Liver (tissue), 9 donors: ENCODE results near the gene TFF1. TPM values are rescaled to one million over a fixed set of nuclear protein-coding genes. Genes with fewer than 3 reads are reported as not detected.

Experiments used
- DNase-seq: peaks from one replicate; pipeline ENCODE4 v3.0.0-alpha.2; 2017; ENCODE audit warnings: low spot score
- H3K27ac ChIP-seq, 2 donors: one replicate each; pipeline ENCODE4 v1.7.0; 2013; ENCODE audit warnings: inconsistent platforms in 2 of 2, low read length in 2 of 2, control low read depth in 1 of 2, low read depth in 1 of 2, mild to moderate bottlenecking in 1 of 2
- H3K27me3 ChIP-seq, 4 donors: one replicate each; pipeline versions ENCODE4 v1.6.1 to v1.7.0; 2013; ENCODE audit warnings: low read length in 3 of 4, inconsistent platforms in 1 of 4, mild to moderate bottlenecking in 1 of 4, moderate library complexity in 1 of 4; ENCODE audit not compliant: control insufficient read depth in 4 of 4, insufficient read depth in 4 of 4
- H3K36me3 ChIP-seq, 4 donors: one replicate each; pipeline versions ENCODE4 v1.6.1 to v1.7.0; 2013; ENCODE audit warnings: low read length in 3 of 4, mild to moderate bottlenecking in 3 of 4, low read depth in 1 of 4, moderate library complexity in 1 of 4; ENCODE audit not compliant: control insufficient read depth in 4 of 4, insufficient read depth in 3 of 4
- H3K4me1 ChIP-seq, 4 donors: one replicate each; pipeline versions ENCODE4 v1.6.1 to v1.7.0; 2013; ENCODE audit warnings: low read length in 3 of 4, mild to moderate bottlenecking in 3 of 4, moderate library complexity in 1 of 4; ENCODE audit not compliant: control insufficient read depth in 4 of 4, insufficient read depth in 4 of 4
- H3K4me3 ChIP-seq, 3 donors: one replicate each; pipeline versions ENCODE4 v1.6.1 to v1.7.0; 2013; ENCODE audit warnings: low read length in 3 of 3, control low read depth in 1 of 3, low read depth in 1 of 3, mild to moderate bottlenecking in 1 of 3
- H3K9ac ChIP-seq, 2 donors: one replicate each; pipeline ENCODE4 v1.7.0; 2013; ENCODE audit warnings: low read length in 2 of 2, mild to moderate bottlenecking in 2 of 2, moderate library complexity in 2 of 2, control low read depth in 1 of 2, low read depth in 1 of 2
- H3K9me3 ChIP-seq, 4 donors: one replicate each; pipeline versions ENCODE4 v1.6.1 to v1.7.0; 2013; ENCODE audit warnings: low read length in 3 of 4; ENCODE audit not compliant: control insufficient read depth in 4 of 4
- ATF3 ChIP-seq: IDR thresholded peaks from 2 replicates; pipeline ENCODE4 v1.6.1; 2016; ENCODE audit warnings: antibody characterized with exemption
- CTCF ChIP-seq: fragments of 150-350 bp; IDR thresholded peaks from 2 replicates; pipeline ENCODE4 v1.5.1; 2017; ENCODE audit warnings: improper control_type of control experiment, low read depth, low read length; ENCODE audit not compliant: missing input control
- EGR1 ChIP-seq, 2 donors: IDR thresholded peaks; 2 replicates each; pipeline ENCODE4 v1.6.1; 2016 to 2018; ENCODE audit warnings: antibody characterized with exemption in 2 of 2, low read depth in 2 of 2
- FOXA1 ChIP-seq: IDR thresholded peaks from 2 replicates; pipeline ENCODE4 v1.6.1; 2016; ENCODE audit warnings: antibody characterized with exemption
- FOXA2 ChIP-seq: IDR thresholded peaks from 2 replicates; pipeline ENCODE4 v1.6.1; 2016; ENCODE audit warnings: antibody characterized with exemption
- GABPA ChIP-seq, 2 donors: IDR thresholded peaks in 1 of 2; conservative IDR thresholded peaks in 1 of 2; 2 replicates each; pipeline ENCODE4 v1.6.1; 2016; ENCODE audit warnings: antibody characterized with exemption in 2 of 2, mild to moderate bottlenecking in 1 of 2, moderate library complexity in 1 of 2
- HNF4A ChIP-seq, 2 donors: conservative IDR thresholded peaks; 2 replicates each; pipeline ENCODE4 v1.6.1; 2016; ENCODE audit warnings: antibody characterized with exemption in 2 of 2, mild to moderate bottlenecking in 2 of 2
- HNF4G ChIP-seq: IDR thresholded peaks from 2 replicates; pipeline ENCODE4 v1.6.1; 2016; ENCODE audit warnings: antibody characterized with exemption
- JUND ChIP-seq, 2 donors: IDR thresholded peaks; 2 replicates each; pipeline ENCODE4 v1.6.1; 2016; ENCODE audit warnings: antibody characterized with exemption in 2 of 2
- MAX ChIP-seq: IDR thresholded peaks from 2 replicates; pipeline ENCODE4 v1.6.1; 2016; ENCODE audit warnings: antibody characterized with exemption
- NR2F2 ChIP-seq: IDR thresholded peaks from 2 replicates; pipeline ENCODE4 v1.6.1; 2016; ENCODE audit warnings: antibody characterized with exemption
- RAD21 ChIP-seq, 2 donors: IDR thresholded peaks; 2 replicates each; pipeline ENCODE4 v1.6.1; 2016; ENCODE audit warnings: antibody characterized with exemption in 2 of 2, mild to moderate bottlenecking in 2 of 2
- REST ChIP-seq: IDR thresholded peaks from 2 replicates; pipeline ENCODE4 v1.6.1; 2016; ENCODE audit warnings: antibody characterized with exemption, mild to moderate bottlenecking
- RXRA ChIP-seq, 2 donors: IDR thresholded peaks; 2 replicates each; pipeline ENCODE4 v1.6.1; 2017 to 2018; ENCODE audit warnings: antibody characterized with exemption in 2 of 2, mild to moderate bottlenecking in 1 of 2
- SP1 ChIP-seq: IDR thresholded peaks from 2 replicates; pipeline ENCODE4 v1.6.1; 2018; ENCODE audit warnings: antibody characterized with exemption, mild to moderate bottlenecking
- TAF1 ChIP-seq: conservative IDR thresholded peaks from 2 replicates; pipeline ENCODE4 v1.6.1; 2016; ENCODE audit warnings: antibody characterized with exemption, mild to moderate bottlenecking
- YY1 ChIP-seq: IDR thresholded peaks from 2 replicates; pipeline ENCODE4 v1.6.1; 2016; ENCODE audit warnings: antibody characterized with exemption, mild to moderate bottlenecking
- ZBTB33 ChIP-seq: IDR thresholded peaks from 2 replicates; pipeline ENCODE4 v1.6.1; 2016; ENCODE audit warnings: antibody characterized with exemption
- WGBS: extraction: QIAGEN DNeasy Blood & Tissue Kit; methylation state at CpG from one replicate; pipeline ENCODE4 v1.1.7; 2013; 5-methylcytosine and 5-hydroxymethylcytosine counted together
- polyA plus RNA-seq, 2 donors: library from polyadenylated mRNA; stranded (reverse) in 1 of 2; unstranded in 1 of 2; fragments of 200-250 nt in 1 of 2; fragments of >200 nt in 1 of 2; fragmentation: Nextera tagmentation in 1 of 2; extraction: Ambion mirVana in 1 of 2; gene quantifications; one replicate each; pipeline versions ENCODE4 v1.2.1 to v1.2.3, GENCODE V29; 2013 to 2015
- total RNA-seq, 2 donors: library from RNA; depleted of rRNA; stranded (reverse); fragments of >200 nt; gene quantifications; one replicate each; pipeline ENCODE4 v1.2.3, GENCODE V29; 2014
- donor health status: healthy.
- donor health status: healthy.
- donor health status: healthy.
- donor health status: healthy.
- donor health status: healthy.

TFF1 gene
- total and polyA plus RNA-seq, 4 donors, result not detected

GRCh38 chr21:42385619-42386018, 19.3 kb upstream of the TFF1 start:
- DNase-seq, result no peak
- Histone ChIP-seq H3K27ac (peak overlapping the region; percentile 38 to 56), H3K9me3 (peaks cover 0 to 5% (median 0%) of the 10 kb centered on the region in 4 donors), H3K4me3 (no peak overlapping the region), H3K9ac (no peak overlapping the region), H3K27me3 (no peaks in the 10 kb centered on the region), H3K4me1 (peaks cover 0 to 12% (median 10%) of the 10 kb centered on the region in 4 donors), H3K36me3 (no peaks in the 10 kb centered on the region)
- 93% methylated on average over 5 of the region's 5 CpGs for WGBS
- TF ChIP-seq ZBTB33 (no peak), GABPA (IDR thresholded peaks at IDR 0.05 in 1 of 2, conservative IDR thresholded peaks at IDR 0.05 in 1 of 2) (no peak), YY1 (no peak), HNF4G (no peak), ATF3 (no peak), RXRA (IDR thresholded peaks at IDR 0.05) (no peak), HNF4A (conservative IDR thresholded peaks at IDR 0.05) (no peak), EGR1 (IDR thresholded peaks at IDR 0.05; ENCODE audit: low read depth in 2 of 2) (no peak), CTCF (no peak), FOXA1 (no peak), RAD21 (IDR thresholded peaks at IDR 0.05) (no peak), FOXA2 (no peak), JUND (IDR thresholded peaks at IDR 0.05) (no peak), NR2F2 (no peak), TAF1 (no peak), SP1 (no peak), MAX (no peak), REST (no peak)
